ENCODE results near the gene RASAL1. TPM values are rescaled to one million over a fixed set of nuclear protein-coding genes. Genes with fewer than 3 reads are reported as not detected.

RASAL1 gene
- total and polyA plus RNA-seq, 9 donors = 0.05 to 5.1 (median 1.1) TPM; not detected in 2

GRCh38 chr12:113052326-113052725 lies 83.2 kb downstream of the RASAL1 start:
- H3K27ac ChIP-seq = no peak overlapping the region
- H3K4me3 ChIP-seq = no peak overlapping the region
- no peak for DNase-seq
- WGBS, 3 donors = 64 to 75% (median 68%) methylated on average over 4 of the region's 4 CpGs
- no peak for TF ChIP-seq CTCF (IDR thresholded peaks at IDR 0.05)
- no peak for TF ChIP-seq EP300 (IDR thresholded peaks at IDR 0.05)
- no peak for TF ChIP-seq POLR2A (IDR thresholded peaks at IDR 0.05)
- no peaks in the 10 kb centered on the region for H3K27me3 ChIP-seq
- peaks cover 2% of the 10 kb centered on the region for H3K4me1 ChIP-seq (ENCODE audit: insufficient read depth)
- H3K9me3 ChIP-seq = no peaks in the 10 kb centered on the region
- H3K36me3 ChIP-seq = no peaks in the 10 kb centered on the region
- intact Hi-C loops (cut with DNase I) = loop anchor here in 2 of 4 donors (5.0 kb wide), 2 partner anchors 115 to 120 kb away; no protein-coding TSS in a partner anchor

- Histone ChIP-seq H3K27ac (no peak overlapping the region), H3K36me3 (no peaks in the 10 kb centered on the region), H3K4me1 (ENCODE audit: insufficient read depth) (peaks cover 2% of the 10 kb centered on the region), H3K4me3 (no peak overlapping the region), H3K27me3 (no peaks in the 10 kb centered on the region), H3K9me3 (no peaks in the 10 kb centered on the region)
- no peak for TF ChIP-seq CTCF (IDR thresholded peaks at IDR 0.05)
- TF ChIP-seq EP300 (IDR thresholded peaks at IDR 0.05) = no peak
- TF ChIP-seq POLR2A (IDR thresholded peaks at IDR 0.05) = no peak
- no peak for DNase-seq
- intact Hi-C loops (cut with DNase I) = loop anchor here in 2 of 4 donors (5.0 kb wide), 2 partner anchors 116 to 121 kb away; no protein-coding TSS in a partner anchor
- WGBS, 3 donors = 88 to 91% (median 91%) methylated on average over 4 of the region's 4 CpGs
Observed at GRCh38 chr12:113051759-113052158, 83.8 kb downstream of the RASAL1 start.

- no peak for TF ChIP-seq POLR2A (IDR thresholded peaks at IDR 0.05)
- no peak for TF ChIP-seq CTCF (IDR thresholded peaks at IDR 0.05)
- TF ChIP-seq EP300 (IDR thresholded peaks at IDR 0.05) = no peak
- Histone ChIP-seq H3K4me3 (no peak overlapping the region), H3K4me1 (ENCODE audit: insufficient read depth) (peaks cover 2% of the 10 kb centered on the region), H3K27me3 (no peaks in the 10 kb centered on the region), H3K9me3 (no peaks in the 10 kb centered on the region), H3K36me3 (no peaks in the 10 kb centered on the region), H3K27ac (no peak overlapping the region)
- DNase-seq = no peak
- WGBS, 3 donors = 85 to 88% (median 87%) methylated on average over 7 of the region's 7 CpGs
- intact Hi-C loops (cut with DNase I) = loop anchor here in 2 of 4 donors (5.0 kb wide), 2 partner anchors 117 to 122 kb away; no protein-coding TSS in a partner anchor
Observed at GRCh38 chr12:113050795-113051194, 84.8 kb downstream of the RASAL1 start.

- intact Hi-C loops (cut with DNase I) = loop anchor here in 3 of 4 donors (5.0 to 10.0 kb wide), 3 partner anchors 115 to 122 kb away; no protein-coding TSS in a partner anchor
- Histone ChIP-seq H3K27ac (no peak overlapping the region), H3K36me3 (no peaks in the 10 kb centered on the region), H3K4me3 (no peak overlapping the region), H3K27me3 (no peaks in the 10 kb centered on the region), H3K9me3 (no peaks in the 10 kb centered on the region), H3K4me1 (ENCODE audit: insufficient read depth) (no peaks in the 10 kb centered on the region)
- 42 to 53% (median 45%) methylated on average over 11 of the region's 11 CpGs for WGBS, 3 donors
- TF ChIP-seq POLR2A (IDR thresholded peaks at IDR 0.05) (no peak), EP300 (IDR thresholded peaks at IDR 0.05) (no peak), CTCF (IDR thresholded peaks at IDR 0.05) (no peak)
- no peak for DNase-seq
Observed at GRCh38 chr12:113049976-113050742, 85.4 kb downstream of the RASAL1 start.

Small RNA genes lying within 50 kb of the gene (microRNA-seq; reads per million reads assigned to microRNA genes)
- gene MIR7106 = 0 reads per million in 3 donors

Small RNA genes lying within 50 kb of the gene (small RNA-seq; reads per million reads assigned to genes)
- gene MIR7106 = not detected
- gene RF00019 = not detected

Other genes starting within 250 kb of the RASAL1 start
- 10 to 100 TPM in 2 of 7 donors, 1 to 10 TPM in 5; 5.2 to 14.8 (median 7.5) TPM for gene OAS1, start 228.8 kb downstream of the RASAL1 start, total RNA-seq
- 10 to 100 TPM; 12.1 to 47.5 TPM for gene OAS1, start 228.8 kb downstream of the RASAL1 start, polyA plus RNA-seq
- gene OAS3, start 197.3 kb downstream of the RASAL1 start, total RNA-seq = 10 to 100 TPM in 2 of 7 donors, 1 to 10 TPM in 5; 2.3 to 12.6 (median 7.6) TPM
- gene OAS3, start 197.3 kb downstream of the RASAL1 start, polyA plus RNA-seq = 10 to 100 TPM in 1 of 2 donors, 1 to 10 TPM in 1; 8.1 to 26.2 TPM
- gene OAS2, start 157.2 kb downstream of the RASAL1 start, total RNA-seq = 1 to 10 TPM; 1.4 to 6.2 (median 2.9) TPM
- gene OAS2, start 157.2 kb downstream of the RASAL1 start, polyA plus RNA-seq = 10 to 100 TPM in 1 of 2 donors, 1 to 10 TPM in 1; 5.6 to 57.0 TPM
- 1 to 10 TPM in 4 of 7 donors, under 1 TPM in 3; 0.56 to 5.5 (median 1.5) TPM for gene DTX1, start 79.0 kb downstream of the RASAL1 start, total RNA-seq
- gene DTX1, start 79.0 kb downstream of the RASAL1 start, polyA plus RNA-seq = 1 to 10 TPM; 2.1 to 2.4 TPM
- gene CFAP73, start 14.0 kb upstream of the RASAL1 start, total RNA-seq = 10 to 100 TPM in 1 of 7 donors, 1 to 10 TPM in 3, under 1 TPM in 1, not detected in 2; 0.72 to 38.3 (median 1.6) TPM
- gene CFAP73, start 14.0 kb upstream of the RASAL1 start, polyA plus RNA-seq = under 1 TPM in 1 of 2 donors, not detected in 1; 0.15 TPM
- gene DDX54, start 49.7 kb upstream of the RASAL1 start, total RNA-seq = 10 to 100 TPM; 54.0 to 77.5 (median 71.4) TPM
- 10 to 100 TPM; 10.8 to 42.4 TPM for gene DDX54, start 49.7 kb upstream of the RASAL1 start, polyA plus RNA-seq
- gene RITA1, start 50.0 kb upstream of the RASAL1 start, total RNA-seq = 10 to 100 TPM; 13.6 to 19.4 (median 15.4) TPM
- 10 to 100 TPM in 1 of 2 donors, 1 to 10 TPM in 1; 6.8 to 11.0 TPM for gene RITA1, start 50.0 kb upstream of the RASAL1 start, polyA plus RNA-seq
- gene TPCN1, start 85.7 kb upstream of the RASAL1 start, total RNA-seq = 10 to 100 TPM; 29.8 to 65.6 (median 54.8) TPM
- 10 to 100 TPM; 28.0 to 40.3 TPM for gene TPCN1, start 85.7 kb upstream of the RASAL1 start, polyA plus RNA-seq
- gene SLC8B1, start 199.3 kb upstream of the RASAL1 start, total RNA-seq = 100 to 1,000 TPM in 3 of 7 donors, 10 to 100 TPM in 4; 36.9 to 117 (median 88.0) TPM
- gene SLC8B1, start 199.3 kb upstream of the RASAL1 start, polyA plus RNA-seq = 10 to 100 TPM; 61.0 to 72.9 TPM
- 100 to 1,000 TPM in 1 of 7 donors, 10 to 100 TPM in 6; 31.5 to 101 (median 81.9) TPM for gene PLBD2, start 222.8 kb upstream of the RASAL1 start, total RNA-seq
- gene PLBD2, start 222.8 kb upstream of the RASAL1 start, polyA plus RNA-seq = 100 to 1,000 TPM in 1 of 2 donors, 10 to 100 TPM in 1; 45.0 to 135 TPM